C4-2B (cell line): Measurements from ENCODE around the gene HEXB.
A peak's percentile ranks its signal among the peaks of the same experiment; 100 is the strongest.

ENCODE experiments used
- H3K27ac ChIP-seq: fragments of 450-650 bp; 2 replicates; pipeline ENCODE4 v1.5.1; 2017
- CTCF ChIP-seq: fragments of 450-650 bp; conservative IDR thresholded peaks from 2 replicates; pipeline ENCODE4 v1.5.1; 2017; ENCODE audit warnings: mild to moderate bottlenecking
- ZFX ChIP-seq: fragments of 450-650 bp; IDR thresholded peaks from 2 replicates; pipeline ENCODE4 v1.6.1; 2017

The HEXB gene

GRCh38 chr5:74766849-74767578 is 82.0 kb downstream of the HEXB start, which contains the start of the genes GFM2 and NSA2:
Gene GFM2 (minus strand): TSS chr5:74767117. CDS start chr5:74763742, 3,375 bp downstream.
Gene NSA2 (plus strand): TSS chr5:74767249. CDS start chr5:74767361, 112 bp downstream.
- H3K27ac ChIP-seq, result peak within 1 kb of the TSS; percentile 85
- no peak for TF ChIP-seq CTCF
- TF ChIP-seq ZFX, result peak; percentile 58; the same call in 1 of the 2 replicates

GRCh38 chr5:74767579-74767913 is 82.5 kb downstream of the HEXB start:
- TF ChIP-seq ZFX (no peak), CTCF (no peak)
- peak overlapping the region; percentile 85 for H3K27ac ChIP-seq
